ENCODE measurements around the gene BSN.

The BSN gene

GRCh38 chr3:49623071-49623470, 68.8 kb downstream of the BSN start:
- DNase-seq (ENCODE audit: low read depth, low spot score): no peak
- no peak overlapping the region for H3K27ac ChIP-seq

DNA sequence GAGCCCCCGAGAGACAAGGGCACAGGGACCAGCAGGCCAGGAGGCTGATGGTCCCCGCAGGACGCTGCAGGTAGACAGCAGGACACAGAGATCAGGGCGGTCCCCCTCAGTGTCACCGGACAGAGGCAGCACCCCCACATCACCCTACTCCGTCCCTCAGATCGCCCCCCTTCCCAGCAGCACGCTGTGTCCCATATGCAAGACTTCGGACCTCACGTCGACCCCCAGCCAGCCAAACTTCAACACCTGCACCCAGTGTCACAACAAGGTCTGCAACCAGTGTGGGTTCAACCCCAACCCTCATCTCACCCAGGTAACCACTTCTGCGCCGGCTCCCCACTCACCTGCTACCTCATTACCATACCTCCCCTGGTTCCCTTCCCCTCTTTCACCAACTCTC, 70.8 kb downstream of the BSN start:
- DNase-seq (ENCODE audit: low read depth, low spot score): no peak

DNA sequence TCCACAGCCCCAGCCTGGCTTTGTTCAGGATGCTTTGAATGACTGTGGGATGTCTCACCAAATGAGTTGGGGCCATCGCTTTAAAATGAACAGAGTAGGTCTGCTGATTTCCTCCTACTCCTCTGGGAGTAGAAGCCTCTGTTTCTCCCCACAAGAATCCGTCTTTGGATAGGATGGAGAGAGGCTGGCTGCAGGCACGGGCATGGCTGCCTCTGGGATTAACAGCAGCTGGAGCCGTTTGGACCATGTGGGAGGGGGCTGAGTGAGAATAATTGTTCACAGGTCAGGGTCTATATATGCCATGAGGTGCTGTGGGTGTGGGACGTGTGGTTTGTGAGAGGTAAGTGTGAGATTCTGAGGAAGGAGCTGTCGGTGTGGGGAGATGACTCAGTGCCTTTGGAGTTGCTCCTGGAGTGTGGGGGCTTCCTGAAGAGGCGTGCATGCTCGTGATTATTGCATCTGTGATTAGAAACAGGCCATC, 71.9 kb downstream of the BSN start:
- H3K27ac ChIP-seq: no peak overlapping the region
- no peak for DNase-seq (ENCODE audit: low read depth, low spot score)

More for the DNA sequence above, 70.8 kb downstream of the BSN start:
- no peak overlapping the region for H3K27ac ChIP-seq

GRCh38 chr3:49626796-49627195, 72.5 kb downstream of the BSN start:
- DNase-seq (ENCODE audit: low read depth, low spot score): no peak
- no peak overlapping the region for H3K27ac ChIP-seq

GRCh38 chr3:49627634-49628033, 73.4 kb downstream of the BSN start:
- no peak overlapping the region for H3K27ac ChIP-seq
- DNase-seq (ENCODE audit: low read depth, low spot score): no peak

GRCh38 chr3:49628249-49628648, 74.0 kb downstream of the BSN start:
- no peak for DNase-seq (ENCODE audit: low read depth, low spot score)
- no peak overlapping the region for H3K27ac ChIP-seq

- H3K27ac ChIP-seq: no peak overlapping the region
- DNase-seq (ENCODE audit: low read depth, low spot score): no peak
Observed at GRCh38 chr3:49629451-49629850, 75.2 kb downstream of the BSN start.

GRCh38 chr3:49629866-49630265, 75.6 kb downstream of the BSN start:
- no peak for DNase-seq (ENCODE audit: low read depth, low spot score)
- no peak overlapping the region for H3K27ac ChIP-seq

DNA sequence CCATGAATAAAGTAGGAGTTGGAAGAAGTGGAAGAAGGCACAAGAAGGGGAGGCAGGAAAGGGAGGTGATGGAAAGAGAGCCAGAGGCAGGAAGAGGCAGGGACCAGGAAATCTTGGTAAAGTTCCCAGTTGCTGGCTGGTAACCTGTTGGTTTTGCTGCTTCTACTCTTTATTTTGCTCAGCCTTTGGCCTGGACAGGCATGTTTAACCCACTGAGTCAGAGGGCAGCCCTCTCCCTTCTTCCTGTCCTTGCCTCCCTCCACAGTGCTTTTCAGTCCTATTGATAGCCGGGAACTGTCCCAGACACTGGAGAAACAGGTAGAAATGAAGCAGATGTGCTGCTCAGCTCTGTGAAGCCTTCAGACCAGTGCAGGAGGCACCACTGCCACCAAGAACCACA, 76.5 kb downstream of the BSN start:
- no peak overlapping the region for H3K27ac ChIP-seq
- DNase-seq (ENCODE audit: low read depth, low spot score): no peak

DNA sequence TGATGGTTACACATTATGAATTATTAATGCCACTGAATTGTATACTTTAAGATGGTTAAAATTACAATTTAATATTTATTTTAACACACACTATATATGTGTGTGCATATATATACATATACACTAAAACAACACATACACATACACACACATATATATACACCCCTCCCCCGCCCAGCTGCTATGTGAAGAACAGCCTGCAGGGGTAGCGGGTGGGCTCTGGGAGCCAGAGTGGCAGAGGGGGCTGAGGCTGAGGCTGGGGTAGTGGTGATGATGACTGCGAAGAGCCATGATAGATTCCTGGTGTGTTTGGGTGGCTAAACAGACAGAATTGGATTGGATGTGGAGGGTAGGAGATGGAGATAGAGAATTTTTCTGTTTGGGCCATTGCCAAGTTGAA, 80.5 kb downstream of the BSN start:
- DNase-seq (ENCODE audit: low read depth, low spot score): no peak
- H3K27ac ChIP-seq: no peak overlapping the region

GRCh38 chr3:49636883-49637609, 82.8 kb downstream of the BSN start:
- H3K27ac ChIP-seq: peak overlapping the region; percentile 67

DNA sequence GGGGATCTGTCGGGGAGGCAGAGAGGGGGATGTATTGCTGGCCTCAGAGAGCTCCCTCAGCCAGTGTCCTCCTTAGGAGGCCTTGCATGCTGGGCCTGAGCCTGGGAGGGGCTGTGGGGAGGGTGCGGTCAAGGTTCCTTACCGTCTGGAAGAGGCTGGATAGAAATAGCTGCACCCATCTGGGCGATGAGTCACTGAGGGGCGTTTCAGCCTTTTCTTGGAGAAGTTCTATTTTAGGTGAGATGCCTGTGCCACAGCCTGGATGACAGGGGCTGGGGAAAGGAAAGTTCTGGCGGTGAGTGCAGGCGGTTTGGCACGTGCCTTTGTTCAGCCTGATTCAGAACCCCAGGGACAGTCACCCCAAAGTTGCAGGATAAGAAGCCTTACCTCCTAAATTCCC, 84.2 kb downstream of the BSN start:
- peak; percentile 20 for DNase-seq (ENCODE audit: low read depth, low spot score)
- no peak overlapping the region for H3K27ac ChIP-seq

More at GRCh38 chr3:49636883-49637609, 82.8 kb downstream of the BSN start:
- peak; percentile 51 for DNase-seq (ENCODE audit: low read depth, low spot score)

- no peak for DNase-seq (ENCODE audit: low read depth, low spot score)
- no peak overlapping the region for H3K27ac ChIP-seq
Observed at GRCh38 chr3:49639551-49639950, 85.3 kb downstream of the BSN start.

- DNase-seq (ENCODE audit: low read depth, low spot score): no peak
Observed at GRCh38 chr3:49641292-49641691, 87.0 kb downstream of the BSN start.

DNA sequence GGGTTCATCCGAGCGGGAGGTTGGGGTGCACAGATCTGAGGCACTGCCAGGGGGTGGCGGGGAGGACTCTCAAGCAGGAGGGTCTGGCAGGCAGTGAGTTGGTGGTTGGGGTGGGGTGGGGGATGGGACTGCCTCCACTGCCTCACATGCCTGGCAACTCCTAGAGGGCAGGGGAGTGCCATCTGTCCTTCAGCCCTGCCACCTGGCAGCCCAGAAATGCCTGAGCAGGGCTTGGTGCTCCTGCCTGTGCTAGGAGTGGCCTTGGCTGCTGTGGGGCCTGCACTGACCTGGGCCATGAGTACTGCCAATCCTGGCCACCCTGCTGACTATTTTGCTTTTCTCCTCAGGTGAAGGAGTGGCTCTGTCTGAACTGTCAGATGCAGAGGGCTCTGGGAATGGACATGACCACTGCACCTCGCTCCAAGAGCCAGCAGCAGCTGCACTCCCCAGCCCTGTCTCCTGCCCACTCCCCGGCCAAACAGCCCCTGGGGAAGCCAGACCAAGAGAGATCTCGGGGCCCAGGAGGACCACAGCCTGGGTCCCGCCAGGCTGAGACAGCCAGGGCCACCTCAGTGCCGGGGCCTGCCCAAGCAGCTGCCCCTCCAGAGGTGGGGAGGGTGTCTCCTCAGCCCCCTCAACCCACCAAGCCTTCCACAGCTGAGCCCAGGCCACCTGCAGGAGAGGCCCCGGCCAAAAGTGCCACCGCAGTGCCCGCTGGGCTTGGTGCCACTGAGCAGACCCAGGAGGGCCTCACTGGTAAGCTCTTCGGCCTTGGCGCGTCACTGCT, 87.8 kb downstream of the BSN start:
- no peak overlapping the region for H3K27ac ChIP-seq
- DNase-seq (ENCODE audit: low read depth, low spot score): no peak

More at GRCh38 chr3:49641292-49641691, 87.0 kb downstream of the BSN start:
- H3K27ac ChIP-seq: no peak overlapping the region

- DNase-seq (ENCODE audit: low read depth, low spot score): no peak
- no peak overlapping the region for H3K27ac ChIP-seq
Observed at GRCh38 chr3:49642708-49643145, 88.5 kb downstream of the BSN start.

DNA sequence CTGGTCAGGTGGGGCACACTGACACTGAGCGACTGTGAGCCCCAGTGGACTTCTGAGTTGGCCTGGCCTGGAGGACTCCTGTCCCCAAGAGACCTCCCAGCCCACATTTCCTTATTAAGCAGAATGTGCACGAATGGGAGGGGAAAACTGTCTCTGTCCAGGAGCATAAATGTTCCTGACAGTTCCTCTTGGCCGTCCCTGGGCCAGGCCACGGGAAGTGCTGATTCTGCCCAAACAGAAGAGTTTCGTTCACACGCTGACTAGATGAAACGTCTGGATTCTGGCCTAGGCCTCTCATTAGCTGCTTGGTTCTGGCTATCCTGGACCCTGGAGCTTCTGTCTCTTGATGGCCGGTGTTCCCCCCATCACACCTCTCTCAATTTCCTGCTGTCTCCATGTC, 90.4 kb downstream of the BSN start:
- H3K27ac ChIP-seq: no peak overlapping the region
- no peak for DNase-seq (ENCODE audit: low read depth, low spot score)

DNA sequence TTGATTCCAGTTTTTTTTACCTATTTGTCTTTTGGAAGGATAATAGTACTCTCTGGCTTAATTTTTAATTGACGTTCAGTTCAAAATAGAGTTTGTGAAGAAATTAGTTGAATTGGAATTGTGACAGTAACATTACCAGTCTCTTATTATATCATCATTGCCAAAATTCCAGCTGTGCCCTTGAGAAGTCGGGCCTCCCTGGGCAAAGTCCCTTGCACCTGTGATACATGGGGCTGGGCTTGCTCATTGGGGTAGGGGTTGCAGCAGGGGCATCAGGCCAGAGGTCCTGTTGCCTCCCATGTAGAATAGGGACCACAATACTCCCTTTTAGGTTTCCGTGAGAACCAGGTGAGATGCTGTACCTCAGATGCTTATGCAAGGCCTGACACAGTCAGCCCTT, 92.0 kb downstream of the BSN start:
- DNase-seq (ENCODE audit: low read depth, low spot score): no peak
- H3K27ac ChIP-seq: no peak overlapping the region

GRCh38 chr3:49647741-49648140, 93.5 kb downstream of the BSN start:
- no peak for DNase-seq (ENCODE audit: low read depth, low spot score)
- H3K27ac ChIP-seq: no peak overlapping the region

DNA sequence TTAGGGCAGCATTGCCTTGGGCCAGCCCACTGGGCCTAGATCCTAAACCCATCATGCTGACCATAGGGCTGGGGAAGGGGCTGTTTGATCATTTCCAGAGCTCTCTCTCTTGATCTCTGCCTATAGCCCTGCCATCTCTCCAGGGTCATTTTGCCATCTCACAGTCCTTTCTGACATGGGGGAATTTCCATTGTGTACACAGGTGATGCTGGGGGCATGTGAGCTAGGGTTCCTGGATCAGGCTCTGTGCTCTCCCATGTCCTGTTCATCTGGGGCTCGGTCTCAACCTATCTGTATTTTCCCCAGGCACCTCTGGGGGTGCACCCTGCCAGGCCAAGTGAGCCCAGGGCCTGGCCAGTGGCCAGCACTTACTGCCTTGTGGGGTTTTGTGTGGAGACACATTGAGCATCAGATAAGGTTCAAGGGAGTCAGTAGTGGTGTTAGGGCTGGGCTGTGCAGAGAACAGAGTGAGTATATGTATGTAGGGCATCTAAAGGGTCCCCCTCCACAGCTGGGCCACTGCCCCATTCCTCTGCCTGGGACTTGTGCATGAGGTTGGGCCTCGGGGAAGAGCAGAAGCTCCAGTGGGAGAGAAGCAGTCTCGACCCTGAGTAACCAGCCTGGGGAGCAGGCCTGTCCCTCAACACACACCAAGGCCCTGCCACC, 94.2 kb downstream of the BSN start:
- no peak overlapping the region for H3K27ac ChIP-seq

DNA sequence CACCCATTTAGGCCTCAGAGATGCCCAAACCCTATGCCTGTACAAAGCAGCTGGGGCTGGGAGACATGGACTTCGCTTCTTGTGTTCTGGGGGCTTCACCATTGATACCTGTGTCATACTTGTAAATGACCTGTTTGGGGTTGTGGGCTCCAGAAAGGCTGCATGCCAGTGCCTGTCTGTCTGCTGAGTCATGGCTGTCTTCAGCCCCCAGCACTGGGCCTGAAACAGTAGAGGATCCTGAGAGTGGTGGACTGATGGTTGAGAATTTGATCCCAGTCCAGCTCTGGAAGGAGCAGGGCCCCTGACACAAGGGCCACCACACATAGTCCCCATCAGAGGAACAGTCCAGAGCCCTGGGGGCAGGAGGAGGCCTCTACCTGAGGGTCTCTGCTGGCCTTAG, 95.3 kb downstream of the BSN start:
- no peak for DNase-seq (ENCODE audit: low read depth, low spot score)
- H3K27ac ChIP-seq: no peak overlapping the region

More for the DNA sequence above, 94.2 kb downstream of the BSN start:
- no peak for DNase-seq (ENCODE audit: low read depth, low spot score)

Data from epithelial cell of prostate (primary cell).